Adrenal gland (tissue), 12 donors: ENCODE data around the gene DOCK4. TPM values are rescaled to one million over a fixed set of nuclear protein-coding genes. Genes with fewer than 3 reads are reported as not detected.

ENCODE experiments used
- DNase-seq, 7 donors: peaks; one replicate each; pipeline ENCODE4 v3.0.0-alpha.2; 2019 to 2020
- H3K27ac ChIP-seq, 5 donors: fragments of 200-600 bp; sonication (generic) in 4 of 5; 1 replicate in 3 of 5; 2 replicates in 2 of 5; pipeline versions ENCODE4 v1.5.1 to v1.8.0; 2016 to 2020; ENCODE audit warnings: mild to moderate bottlenecking in 1 of 5
- H3K27me3 ChIP-seq: fragments of 200-600 bp; 2 replicates; pipeline ENCODE4 v1.8.0; 2021
- H3K36me3 ChIP-seq, 2 donors: fragments of 200-600 bp; replicated peaks in 1 of 2; 1 replicate in 1 of 2; 2 replicates in 1 of 2; pipeline versions ENCODE4 v1.5.1 to v1.8.0; 2018 to 2022
- H3K4me1 ChIP-seq, 2 donors: fragments of 200-600 bp; replicated peaks in 1 of 2; 1 replicate in 1 of 2; 2 replicates in 1 of 2; pipeline versions ENCODE4 v1.5.1 to v1.8.0; 2018 to 2021
- H3K4me3 ChIP-seq, 4 donors: fragments of 200-600 bp; sonication (generic) in 3 of 4; one replicate each; pipeline ENCODE4 v1.5.1; 2016 to 2018
- H3K9me3 ChIP-seq, 3 donors: fragments of 200-600 bp; sonication (generic) in 1 of 3; replicated peaks in 1 of 3; 1 replicate in 2 of 3; 2 replicates in 1 of 3; pipeline versions ENCODE4 v1.5.1 to v1.8.0; 2016 to 2021
- CTCF ChIP-seq, 6 experiments: fragments of 450-650 bp in 4 of 6; fragments of 200-600 bp in 2 of 6; sonication (generic) in 1 of 6; IDR thresholded peaks; 1 replicate in 5 of 6; 2 replicates in 1 of 6; pipeline versions ENCODE4 v1.5.1 to v1.8.0; 2016 to 2021; ENCODE audit warnings: antibody characterized with exemption in 6 of 6, mild to moderate bottlenecking in 2 of 6, moderate library complexity in 1 of 6
- POLR2A ChIP-seq, 2 donors: fragments of 450-650 bp; IDR thresholded peaks; one replicate each; pipeline ENCODE4 v1.6.1; 2017; ENCODE audit warnings: antibody characterized with exemption in 2 of 2, mild to moderate bottlenecking in 2 of 2, moderate library complexity in 1 of 2
- WGBS, 4 donors: extraction: QIAGEN DNeasy Blood & Tissue Kit in 2 of 4; methylation state at CpG; one replicate each; pipeline versions ENCODE4 v1.1.5 to v1.1.7; 2013 to 2017; 5-methylcytosine and 5-hydroxymethylcytosine counted together
- intact Hi-C, 2 donors: fragments of 100-400 bp; cut with DNase I; formaldehyde crosslinking; loops; one replicate each; pipeline versions ENCODE4 v1.14.1 to v1.15.0; 2022 to 2023
- polyA plus RNA-seq, 3 donors: library from polyadenylated mRNA; stranded (reverse); fragments of 200-250 nt in 2 of 3; fragments of 350-450 nt in 1 of 3; fragmentation: Illumina TruSeq in 1 of 3; extraction: RNeasy Lipid Tissue Mini Kit (QIAGEN cat#74804) in 1 of 3; gene quantifications; one replicate each; pipeline ENCODE4 v1.2.3, GENCODE V29; 2013 to 2014
- total RNA-seq, 9 donors: library from RNA; depleted of rRNA in 4 of 9; stranded (reverse); fragments of >200 nt in 4 of 9; fragments of 120-200 nt in 1 of 9; fragmentation: NEBNext Ultra II Directional in 1 of 9; extraction: Animal tissue kit (Norgen Biotek cat#: 25700) in 1 of 9; gene quantifications; one replicate each; pipeline versions ENCODE4 v1.1.0 to v1.2.4, GENCODE V29; 2013 to 2023
- donor health status: healthy with polysubstance abuse.
- donor health status: Bipolar disorder and iron deficiency.
- donor health status: DM: yes; HTN: yes; CAD: no.
- donor health status: DM: no; HTN: no; CAD: no.
- donor health status: DM: no; HTN: no; CAD: no.
- donor health status: DM: yes; HTN: yes; CAD: no.

The DOCK4 gene
- total and polyA plus RNA-seq, 12 donors: 6.2 to 37.6 (median 21.1) TPM

DNA sequence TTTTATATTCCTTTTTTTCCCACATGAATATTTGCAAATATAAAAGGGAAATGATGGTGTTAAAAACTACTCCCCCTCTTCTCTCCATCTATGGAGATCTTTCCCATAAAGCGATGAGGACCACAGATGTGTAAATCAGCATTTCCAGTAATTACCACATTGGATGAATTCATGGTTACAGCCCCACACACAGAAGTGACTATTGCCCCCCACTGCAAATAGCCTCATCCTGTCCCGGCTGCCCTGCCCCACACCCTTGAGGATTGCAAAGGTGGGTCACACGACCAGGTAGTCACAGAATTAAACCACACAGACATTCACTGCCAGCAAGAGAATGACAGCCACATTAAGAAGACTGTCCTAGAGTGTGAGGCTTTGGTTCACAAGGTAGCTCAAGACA, 145.1 kb downstream of the DOCK4 start:
- no peaks in the 10 kb centered on the region for H3K27me3 ChIP-seq
- TF ChIP-seq CTCF (IDR thresholded peaks at IDR 0.05): no peak
- TF ChIP-seq POLR2A (IDR thresholded peaks at IDR 0.05): no peak
- intact Hi-C loops: no loop called here
- no peaks in the 10 kb centered on the region for H3K9me3 ChIP-seq
- no peak overlapping the region for H3K4me3 ChIP-seq
- DNase-seq: no peak
- H3K27ac ChIP-seq: no peak overlapping the region
- H3K36me3 ChIP-seq: no peaks in the 10 kb centered on the region
- 92 to 100% (median 94%) methylated on average over 1 to 3 of the region's 3 CpGs for WGBS, 4 donors
- H3K4me1 ChIP-seq: peaks cover 0 to 5% of the 10 kb centered on the region in 2 donors

- no peaks in the 10 kb centered on the region for H3K36me3 ChIP-seq
- intact Hi-C loops: no loop called here
- DNase-seq: no peak
- H3K9me3 ChIP-seq: no peaks in the 10 kb centered on the region
- WGBS, 4 donors: 85 to 99% (median 92%) methylated on average over 2 of the region's 2 CpGs
- no peak overlapping the region for H3K4me3 ChIP-seq
- no peaks in the 10 kb centered on the region for H3K27me3 ChIP-seq
- TF ChIP-seq POLR2A (IDR thresholded peaks at IDR 0.05): no peak
- TF ChIP-seq CTCF (IDR thresholded peaks at IDR 0.05): no peak
- H3K27ac ChIP-seq: no peak overlapping the region
- peaks cover 0 to 5% of the 10 kb centered on the region in 2 donors for H3K4me1 ChIP-seq
Measured at GRCh38 chr7:112060625-112061024, 145.6 kb downstream of the DOCK4 start.

DNA sequence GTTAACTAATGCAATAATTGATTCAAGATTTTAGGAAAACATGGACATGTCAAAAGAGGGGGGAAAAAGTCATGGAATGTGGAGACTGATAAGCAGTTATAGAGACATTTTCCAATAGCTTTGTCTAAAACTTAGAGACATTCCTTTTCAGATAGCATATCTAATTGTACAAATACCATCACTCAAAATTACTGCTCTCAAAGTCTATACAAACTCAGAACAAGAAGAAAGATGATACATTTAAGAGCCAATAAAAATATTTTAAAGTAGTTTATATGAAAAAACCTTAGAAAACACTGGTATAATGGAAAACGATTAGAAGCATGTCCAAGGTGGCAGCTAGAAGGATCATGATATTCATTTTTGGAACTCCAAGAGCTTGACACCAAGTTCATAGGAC, 146.5 kb downstream of the DOCK4 start:
- DNase-seq: no peak
- 48 to 71% (median 64%) methylated on average over 1 of the region's 1 CpG for WGBS, 4 donors
- peaks cover 0 to 5% of the 10 kb centered on the region in 2 donors for H3K4me1 ChIP-seq
- H3K36me3 ChIP-seq: no peaks in the 10 kb centered on the region
- TF ChIP-seq POLR2A (IDR thresholded peaks at IDR 0.05) (no peak), CTCF (IDR thresholded peaks at IDR 0.05) (no peak)
- no peaks in the 10 kb centered on the region for H3K9me3 ChIP-seq
- H3K27me3 ChIP-seq: no peaks in the 10 kb centered on the region
- intact Hi-C loops: no loop called here
- no peak overlapping the region for H3K4me3 ChIP-seq
- peak overlapping the region in 1 of 5 donors; percentile 5 for H3K27ac ChIP-seq

- no peak for DNase-seq
- Histone ChIP-seq H3K9me3 (no peaks in the 10 kb centered on the region), H3K4me1 (peaks cover 0 to 5% of the 10 kb centered on the region in 2 donors), H3K36me3 (no peaks in the 10 kb centered on the region), H3K4me3 (no peak overlapping the region), H3K27me3 (no peaks in the 10 kb centered on the region), H3K27ac (no peak overlapping the region)
- intact Hi-C loops: no loop called here
- no peak for TF ChIP-seq POLR2A (IDR thresholded peaks at IDR 0.05)
- TF ChIP-seq CTCF (IDR thresholded peaks at IDR 0.05): no peak
- WGBS, 4 donors: 56 to 78% (median 69%) methylated on average over 1 of the region's 1 CpG
Measured at GRCh38 chr7:112058686-112059085, 147.5 kb downstream of the DOCK4 start.
